HCT116 (cell line): ENCODE results near the gene PIK3R4. TPM values are rescaled to one million over a fixed set of nuclear protein-coding genes. Genes with fewer than 3 reads are reported as not detected.

Source experiments
- ATAC-seq: fragments of 200-7000 bp; cut with Tn5 transposase; 2 replicates; pipeline ENCODE4 v1.9.1; 2020; ENCODE audit warnings: mild to moderate bottlenecking, moderate library complexity
- BruUV-seq: library from RNA; stranded (reverse); fragments of 400-500 nt; replicated peaks from 2 replicates; lab custom pipeline; 2021; lab: Mats Ljungman, UMichigan
- CTCF ChIA-PET: fragments of 300-600 bp; sonication (Branson Sonifier 250); formaldehyde crosslinking; loops from one replicate; lab custom pipeline; 2021; ENCODE audit warnings: antibody characterized with exemption; lab: Charles Lee
- POLR2A ChIA-PET: fragments of 300-600, 350-600 bp; sonication (Branson Sonifier 250); formaldehyde crosslinking; loops from one replicate; lab custom pipeline; 2021; ENCODE audit warnings: antibody characterized with exemption; lab: Charles Lee
- RAD21 ChIA-PET, 2 experiments: fragments of 300-600 bp; sonication (Branson Sonifier 250); formaldehyde crosslinking; loops; one replicate each; lab custom pipeline; 2023; ENCODE audit warnings: low total read pairs in 2 of 2; ENCODE audit not compliant: uncharacterized antibody in 2 of 2, unreplicated experiment in 2 of 2, low non-redundant PET in 1 of 2; lab: Charles Lee
- DNase-seq: peaks from one replicate; pipeline ENCODE4 v3.0.0-alpha.2; 2010; ENCODE audit warnings: low read depth, low spot score
- H2AFZ ChIP-seq: fragments of 200-600 bp; shearing (Covaris generic), sonication (generic); 2 replicates; pipeline ENCODE4 v1.6.1; 2017; ENCODE audit warnings: low read depth, mixed run types, mixed read lengths, antibody characterized with exemption, low read length; ENCODE audit not compliant: poor library complexity, severe bottlenecking
- H3K27ac ChIP-seq: 2 replicates; pipeline ENCODE4 v1.5.1; 2012; ENCODE audit warnings: low read depth, low read length
- H3K27me3 ChIP-seq: fragments of 200-600 bp; sonication (generic); 2 replicates; pipeline ENCODE4 v1.6.1; 2016; ENCODE audit warnings: mixed run types, low read length, mixed read lengths; ENCODE audit not compliant: insufficient read depth
- H3K36me3 ChIP-seq, 2 experiments: fragments of 200-500 bp in 1 of 2; fragments of 200-600 bp in 1 of 2; sonication (Bioruptor generic) in 1 of 2; sonication (generic) in 1 of 2; 2 replicates each; pipeline versions ENCODE4 v1.5.1 to v1.6.1; 2014 to 2016; ENCODE audit warnings: low read length in 2 of 2, inconsistent platforms in 1 of 2, mixed read lengths in 1 of 2, mixed run types in 1 of 2; ENCODE audit not compliant: insufficient read depth in 2 of 2, control insufficient read depth in 1 of 2
- H3K4me1 ChIP-seq, 2 experiments: fragments of 200-600 bp in 1 of 2; sonication (generic) in 1 of 2; 2 replicates each; pipeline versions ENCODE4 v1.5.1 to v1.6.1; 2012 to 2017; ENCODE audit warnings: low read length in 2 of 2, inconsistent platforms in 1 of 2, mild to moderate bottlenecking in 1 of 2, mixed read lengths in 1 of 2, mixed run types in 1 of 2, moderate library complexity in 1 of 2; ENCODE audit not compliant: insufficient read depth in 2 of 2, control insufficient read depth in 1 of 2
- H3K4me2 ChIP-seq: fragments of 200-600 bp; sonication (generic); 2 replicates; pipeline ENCODE4 v1.6.1; 2017; ENCODE audit warnings: mixed run types, low read length, mixed read lengths
- H3K4me3 ChIP-seq, 2 experiments: fragments of 200-600 bp in 1 of 2; sonication (generic) in 1 of 2; replicated peaks in 1 of 2; 2 replicates each; pipeline ENCODE4 v1.5.1; 2011 to 2016; ENCODE audit warnings: low read length in 2 of 2, control low read depth in 1 of 2, low read depth in 1 of 2, mild to moderate bottlenecking in 1 of 2, mixed read lengths in 1 of 2, mixed run types in 1 of 2
- H3K79me2 ChIP-seq: fragments of 200-600 bp; sonication (generic); 2 replicates; pipeline ENCODE4 v1.6.1; 2017; ENCODE audit warnings: mild to moderate bottlenecking, mixed run types, low read length, moderate library complexity, mixed read lengths; ENCODE audit not compliant: insufficient read depth
- H3K9ac ChIP-seq: fragments of 200-600 bp; sonication (generic); 2 replicates; pipeline ENCODE4 v1.6.1; 2016; ENCODE audit warnings: low read length, mixed read lengths
- H3K9me2 ChIP-seq: fragments of 200-600 bp; sonication (generic), shearing (Covaris generic); 2 replicates; pipeline ENCODE4 v1.6.1; 2017; ENCODE audit warnings: mixed run types, mild to moderate bottlenecking, moderate library complexity; ENCODE audit not compliant: insufficient read depth
- H3K9me3 ChIP-seq, 2 experiments: fragments of 200-500 bp in 1 of 2; fragments of 200-600 bp in 1 of 2; sonication (Bioruptor generic) in 1 of 2; sonication (generic) in 1 of 2; 2 replicates each; pipeline ENCODE4 v1.6.1; 2014 to 2017; ENCODE audit warnings: low read length in 2 of 2, mixed read lengths in 2 of 2, inconsistent platforms in 1 of 2, low read depth in 1 of 2, mild to moderate bottlenecking in 1 of 2, mixed run types in 1 of 2, moderate library complexity in 1 of 2; ENCODE audit not compliant: control insufficient read depth in 1 of 2, insufficient read depth in 1 of 2
- H4K20me1 ChIP-seq: fragments of 200-600 bp; sonication (generic), shearing (Covaris generic); 2 replicates; pipeline ENCODE4 v1.6.1; 2017; ENCODE audit warnings: mixed run types, mild to moderate bottlenecking, moderate library complexity; ENCODE audit not compliant: insufficient read depth
- ATF3 ChIP-seq: IDR thresholded peaks from 2 replicates; pipeline ENCODE4 v1.6.1; 2012
- CBX3 ChIP-seq: IDR thresholded peaks from 2 replicates; pipeline ENCODE4 v1.6.1; 2012; ENCODE audit warnings: low read depth
- CEBPB ChIP-seq: IDR thresholded peaks from 2 replicates; pipeline ENCODE4 v1.6.1; 2012; ENCODE audit warnings: low read depth
- EGR1 ChIP-seq: IDR thresholded peaks from 2 replicates; pipeline ENCODE4 v1.6.1; 2012; ENCODE audit warnings: low read depth
- EZH2phosphoT487 ChIP-seq: fragments of 200-600 bp; IDR thresholded peaks from 2 replicates; pipeline ENCODE4 v1.6.1; 2018; ENCODE audit warnings: antibody characterized with exemption, borderline replicate concordance
- FOSL1 ChIP-seq: IDR thresholded peaks from 2 replicates; pipeline ENCODE4 v1.6.1; 2012; ENCODE audit warnings: low read depth
- JUND ChIP-seq: IDR thresholded peaks from 2 replicates; pipeline ENCODE4 v1.6.1; 2012
- MAX ChIP-seq: IDR thresholded peaks from 2 replicates; pipeline ENCODE4 v1.6.1; 2012
- POLR2A ChIP-seq: IDR thresholded peaks from 2 replicates; pipeline ENCODE4 v1.7.0; 2011; ENCODE audit warnings: borderline replicate concordance; ENCODE audit not compliant: insufficient read depth, insufficient read length; ENCODE audit errors: extremely low read depth
- RAD21 ChIP-seq: IDR thresholded peaks from 2 replicates; pipeline ENCODE4 v1.6.1; 2012; ENCODE audit warnings: low read depth, mild to moderate bottlenecking
- REST ChIP-seq: IDR thresholded peaks from 2 replicates; pipeline ENCODE4 v1.6.1; 2012; ENCODE audit warnings: low read depth
- SIN3A ChIP-seq: IDR thresholded peaks from 2 replicates; pipeline ENCODE4 v1.6.1; 2012; ENCODE audit warnings: low read depth
- SRF ChIP-seq: IDR thresholded peaks from 2 replicates; pipeline ENCODE4 v1.6.1; 2012; ENCODE audit warnings: low read depth
- YY1 ChIP-seq: IDR thresholded peaks from 2 replicates; pipeline ENCODE4 v1.6.1; 2011; ENCODE audit warnings: low read length, low read depth, moderate library complexity, mild to moderate bottlenecking; ENCODE audit not compliant: insufficient replicate concordance; ENCODE audit errors: extremely low read depth
- ZBTB33 ChIP-seq: IDR thresholded peaks from 2 replicates; pipeline ENCODE4 v1.6.1; 2011; ENCODE audit warnings: mild to moderate bottlenecking, low read length, moderate library complexity; ENCODE audit not compliant: insufficient replicate concordance; ENCODE audit errors: extremely low read depth
- ZNF274 ChIP-seq: fragments of 200-500 bp; sonication (Bioruptor generic); IDR thresholded peaks from 2 replicates; pipeline ENCODE4 v1.6.1; 2014; ENCODE audit warnings: mild to moderate bottlenecking, low read depth, low read length, inconsistent platforms
- intact Hi-C: fragments of 100-400 bp; cut with micrococcal nuclease; formaldehyde crosslinking; loops from 2 replicates; pipeline ENCODE4 v1.10.0; 2022
- total RNA-seq: library from RNA; stranded (reverse); gene quantifications from one replicate; pipeline ENCODE4 v1.2.1, GENCODE V29; 2021; ENCODE audit not compliant: unreplicated experiment

PIK3R4 gene
- total RNA-seq, 1 experiment from 2014 or later: 23.5 TPM

- TF ChIP-seq CEBPB: no peak
- TF ChIP-seq RAD21: no peak
- TF ChIP-seq, all 23 proteins: peak for 0
Measured at GRCh38 chr3:130661140-130661891, 85.3 kb downstream of the PIK3R4 start (continued).

- Histone ChIP-seq H3K4me3 (no peak overlapping the region), H3K9me3 (no peaks in the 10 kb centered on the region), H4K20me1 (no peaks in the 10 kb centered on the region), H2AFZ (no peak overlapping the region), H3K79me2 (no peaks in the 10 kb centered on the region), H3K27me3 (no peaks in the 10 kb centered on the region), H3K9ac (no peak overlapping the region), H3K4me2 (no peak overlapping the region), H3K36me3 (no peaks in the 10 kb centered on the region), H3K27ac (no peak overlapping the region), H3K4me1 (no peaks in the 10 kb centered on the region; a peak in 1 of 4 replicates), H3K9me2 (no peaks in the 10 kb centered on the region)
- no TSS peak for BruUV-seq
- ATAC-seq: no peak
- ChIA-PET RAD21 (no interaction called here), POLR2A (no interaction called here), CTCF (no interaction called here)
- intact Hi-C loops: no loop called here
- DNase-seq: no peak
- no peak for TF ChIP-seq ATF3
- TF ChIP-seq CBX3: no peak
- no peak for TF ChIP-seq JUND
- TF ChIP-seq SIN3A: no peak
- no peak for TF ChIP-seq EZH2phosphoT487
- TF ChIP-seq RAD21: no peak
- TF ChIP-seq YY1: no peak
- TF ChIP-seq MAX: no peak
- no peak for TF ChIP-seq SRF
- no peak for TF ChIP-seq ZBTB33
- no peak for TF ChIP-seq EGR1
- TF ChIP-seq CEBPB: no peak
- TF ChIP-seq REST: no peak
- TF ChIP-seq FOSL1: no peak
- no peak for TF ChIP-seq POLR2A
- no peak for TF ChIP-seq ZNF274
Measured at GRCh38 chr3:130659911-130660310, 86.7 kb downstream of the PIK3R4 start.
